ENCODE results near the gene TAS2R10.

The TAS2R10 gene

GRCh38 chr12:10853776-10854175, 27.6 kb upstream of the TAS2R10 start:
- peaks cover 8% of the 10 kb centered on the region for H3K9me3 ChIP-seq (ENCODE audit: severe bottlenecking)
- no peak for DNase-seq
- no peak for TF ChIP-seq CTCF (IDR thresholded peaks at IDR 0.05; ENCODE audit: low read depth, low read length)
- H3K27me3 ChIP-seq (ENCODE audit: insufficient read depth, low read depth, severe bottlenecking): no peaks in the 10 kb centered on the region
- no peaks in the 10 kb centered on the region for H3K36me3 ChIP-seq
- no peak overlapping the region for H3K27ac ChIP-seq
- no peak overlapping the region for H3K4me3 ChIP-seq (ENCODE audit: low read depth, low read length)

GRCh38 chr12:10851243-10851858, 25.2 kb upstream of the TAS2R10 start:
- no peak overlapping the region for H3K4me3 ChIP-seq (ENCODE audit: low read depth, low read length)
- peaks cover 2% of the 10 kb centered on the region for H3K9me3 ChIP-seq (ENCODE audit: severe bottlenecking)
- TF ChIP-seq CTCF (IDR thresholded peaks at IDR 0.05; ENCODE audit: low read depth, low read length): no peak
- no peak overlapping the region for H3K27ac ChIP-seq
- no peaks in the 10 kb centered on the region for H3K27me3 ChIP-seq (ENCODE audit: insufficient read depth, low read depth, severe bottlenecking)
- H3K36me3 ChIP-seq: no peaks in the 10 kb centered on the region; the same call in 1 of the 2 replicates
- DNase-seq: no peak

- H3K4me3 ChIP-seq (ENCODE audit: low read depth, low read length): no peak within 1 kb of the TSS
- H3K36me3 ChIP-seq: no peaks in the 10 kb centered on the region; the same call in 1 of the 2 replicates
- DNase-seq: no peak
- no peak for TF ChIP-seq CTCF (IDR thresholded peaks at IDR 0.05; ENCODE audit: low read depth, low read length)
- no peaks in the 10 kb centered on the region for H3K9me3 ChIP-seq (ENCODE audit: severe bottlenecking)
- no peaks in the 10 kb centered on the region for H3K27me3 ChIP-seq (ENCODE audit: insufficient read depth, low read depth, severe bottlenecking)
- no peak within 1 kb of the TSS for H3K27ac ChIP-seq
Observed at GRCh38 chr12:10849425-10849878, 23.3 kb upstream of the TAS2R10 start, which contains the start of gene PRR4. TSS of gene PRR4 (minus strand) at chr12:10849475. CDS start at chr12:10849437, 38 bp downstream.

GRCh38 chr12:10847744-10848143, 21.6 kb upstream of the TAS2R10 start:
- Histone ChIP-seq H3K36me3 (no peaks in the 10 kb centered on the region; the same call in none of the 2 replicates), H3K27me3 (ENCODE audit: insufficient read depth, low read depth, severe bottlenecking) (no peaks in the 10 kb centered on the region), H3K9me3 (ENCODE audit: severe bottlenecking) (no peaks in the 10 kb centered on the region), H3K27ac (no peak overlapping the region), H3K4me3 (ENCODE audit: low read depth, low read length) (no peak overlapping the region)
- no peak for TF ChIP-seq CTCF (IDR thresholded peaks at IDR 0.05; ENCODE audit: low read depth, low read length)
- no peak for DNase-seq

DNA sequence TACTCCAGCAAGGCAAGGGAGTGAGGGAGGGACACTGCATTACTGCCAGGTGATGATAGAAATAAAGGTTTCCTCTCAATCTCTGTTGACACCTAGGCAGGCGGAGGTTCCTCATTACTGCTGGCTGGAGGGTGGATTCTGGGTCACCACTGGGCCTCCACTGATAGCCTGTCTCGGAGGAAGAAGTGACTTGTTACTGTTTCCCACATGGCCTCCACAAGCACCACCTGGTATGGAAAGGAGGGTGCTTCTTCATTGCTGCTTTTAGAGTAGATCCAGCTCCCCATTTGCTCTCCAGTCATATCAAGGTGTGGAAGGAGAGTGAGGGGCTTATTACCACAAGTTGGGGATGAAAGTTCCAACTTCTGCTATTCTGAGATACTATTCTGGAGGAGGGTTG, 16.7 kb upstream of the TAS2R10 start:
- Histone ChIP-seq H3K36me3 (no peaks in the 10 kb centered on the region; the same call in none of the 2 replicates), H3K4me3 (ENCODE audit: low read depth, low read length) (no peak overlapping the region), H3K27ac (no peak overlapping the region), H3K27me3 (ENCODE audit: insufficient read depth, low read depth, severe bottlenecking) (no peaks in the 10 kb centered on the region), H3K9me3 (ENCODE audit: severe bottlenecking) (no peaks in the 10 kb centered on the region)
- no peak for DNase-seq
- no peak for TF ChIP-seq CTCF (IDR thresholded peaks at IDR 0.05; ENCODE audit: low read depth, low read length)

DNA sequence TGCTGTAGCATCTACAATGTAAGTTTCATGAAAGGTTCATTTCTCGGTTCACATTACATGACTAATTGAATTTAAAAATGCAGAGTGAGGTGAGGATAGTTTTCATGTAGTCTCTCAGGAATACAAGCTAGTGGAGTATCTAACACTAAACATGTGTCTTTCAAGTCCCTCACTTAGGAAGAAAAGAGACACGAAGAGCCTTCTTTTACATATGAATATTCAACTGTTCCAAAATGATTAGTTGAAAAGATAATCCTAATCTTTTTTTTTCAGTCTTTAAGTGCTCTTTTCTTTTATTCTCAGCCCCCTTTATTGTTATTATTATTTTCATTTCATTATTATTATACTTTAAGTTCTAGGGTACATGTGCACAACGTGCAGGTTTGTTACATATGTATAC, 12.3 kb upstream of the TAS2R10 start:
- no peaks in the 10 kb centered on the region; the same call in 1 of the 2 replicates for H3K36me3 ChIP-seq
- H3K27ac ChIP-seq: no peak overlapping the region
- no peaks in the 10 kb centered on the region for H3K9me3 ChIP-seq (ENCODE audit: severe bottlenecking)
- H3K4me3 ChIP-seq (ENCODE audit: low read depth, low read length): no peak overlapping the region
- TF ChIP-seq CTCF (IDR thresholded peaks at IDR 0.05; ENCODE audit: low read depth, low read length): no peak
- H3K27me3 ChIP-seq (ENCODE audit: insufficient read depth, low read depth, severe bottlenecking): no peaks in the 10 kb centered on the region
- no peak for DNase-seq

All from WERI-Rb-1 (cell line).